ENCODE data around the gene CD164.

- TF ChIP-seq CEBPB (IDR thresholded peaks at IDR 0.05; ENCODE audit: low read depth, low read length), result no peak
- no peak for TF ChIP-seq CTCF (conservative IDR thresholded peaks at IDR 0.05; ENCODE audit: low read depth, low read length)
- no peak for TF ChIP-seq POLR2A (IDR thresholded peaks at IDR 0.05; ENCODE audit: low read depth, low read length)
- no peak for TF ChIP-seq RAD21 (IDR thresholded peaks at IDR 0.05; ENCODE audit: low read length)
- TF ChIP-seq USF2 (IDR thresholded peaks at IDR 0.05; ENCODE audit: low read depth, low read length), result no peak
- TF ChIP-seq ELK1 (IDR thresholded peaks at IDR 0.05; ENCODE audit: borderline replicate concordance, low read depth, low read length), result no peak
Observed at GRCh38 chr6:109360791-109361190, 21.5 kb downstream of the CD164 start.
